ENCODE measurements around the gene AKT1S1.

AKT1S1 gene

DNA sequence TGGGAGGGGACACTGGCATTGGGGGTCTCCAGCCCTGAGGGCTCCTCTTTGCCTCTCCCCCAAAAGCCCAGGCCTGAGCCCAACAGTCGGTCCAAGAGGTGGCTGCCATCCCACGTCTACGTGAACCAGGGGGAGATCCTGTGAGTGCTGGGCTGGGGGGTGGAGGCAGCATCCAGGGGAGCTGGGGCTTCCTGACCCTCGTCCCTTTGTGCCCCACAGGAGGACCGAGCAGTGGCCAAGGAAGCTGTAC, 19.4 kb downstream of the AKT1S1 start:
- H3K9me3 Mint-ChIP-seq = no peaks in the 10 kb centered on the region
- no peaks in the 10 kb centered on the region for H3K27me3 Mint-ChIP-seq
- ATAC-seq (replicated peaks; ENCODE audit: extremely low read depth, poor library complexity, severe bottlenecking) (no peak), DNase-seq (ENCODE audit: low spot score in 2 of 2) (no peak)
- H3K4me3 Mint-ChIP-seq = no peak overlapping the region
- no peak overlapping the region for H3K27ac Mint-ChIP-seq (ENCODE audit: low read depth)
- H3K4me1 Mint-ChIP-seq = peaks cover 2% of the 10 kb centered on the region
- H3K36me3 Mint-ChIP-seq (ENCODE audit: insufficient read depth) = peaks cover 19% of the 10 kb centered on the region

DNA sequence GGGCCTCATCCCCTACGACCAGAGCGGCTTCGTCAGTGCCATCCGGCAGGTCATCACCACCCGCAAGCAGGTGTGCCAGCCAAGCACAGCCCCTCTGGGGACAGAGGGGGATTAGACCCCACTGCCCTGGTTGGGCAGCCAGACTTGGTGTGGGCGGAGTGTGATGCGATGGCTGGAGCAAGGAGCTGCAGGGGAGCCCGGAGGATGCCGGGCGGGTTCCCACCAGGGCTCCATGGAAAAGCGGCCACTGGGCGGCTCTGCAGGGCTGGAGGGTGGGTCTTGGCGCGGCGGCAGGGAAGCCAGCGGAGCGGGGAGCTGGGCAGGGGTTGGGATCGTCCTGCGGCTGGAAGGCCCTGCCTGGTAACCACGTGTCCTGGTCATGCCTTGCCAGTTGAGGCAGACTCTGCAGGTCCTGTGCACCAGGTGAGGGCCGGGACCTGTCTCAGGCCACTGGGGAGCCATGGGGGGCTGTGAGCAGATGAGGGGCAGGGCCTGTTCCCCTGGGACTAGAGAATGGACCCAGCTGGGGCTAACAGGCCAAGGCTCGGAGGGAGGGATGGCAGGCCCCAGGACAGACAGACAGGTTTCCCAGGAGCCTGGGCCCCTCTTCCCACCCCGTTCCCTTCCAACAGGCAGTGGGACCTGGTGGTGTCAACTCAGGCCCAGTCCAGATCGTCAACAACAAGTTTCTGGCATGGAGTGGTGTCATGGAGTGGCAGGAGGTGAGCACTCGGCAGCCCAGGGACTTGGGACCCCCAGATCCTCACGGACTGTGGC, 19.9 kb downstream of the AKT1S1 start:
- Mint-ChIP-seq H3K4me3 (no peak overlapping the region), H3K36me3 (ENCODE audit: insufficient read depth) (peaks cover 22% of the 10 kb centered on the region), H3K27ac (ENCODE audit: low read depth) (no peak overlapping the region), H3K27me3 (no peaks in the 10 kb centered on the region), H3K4me1 (peaks cover 7% of the 10 kb centered on the region), H3K9me3 (no peaks in the 10 kb centered on the region)
- ATAC-seq (replicated peaks; ENCODE audit: extremely low read depth, poor library complexity, severe bottlenecking) (no peak), DNase-seq (ENCODE audit: low spot score in 2 of 2) (no peak)

DNA sequence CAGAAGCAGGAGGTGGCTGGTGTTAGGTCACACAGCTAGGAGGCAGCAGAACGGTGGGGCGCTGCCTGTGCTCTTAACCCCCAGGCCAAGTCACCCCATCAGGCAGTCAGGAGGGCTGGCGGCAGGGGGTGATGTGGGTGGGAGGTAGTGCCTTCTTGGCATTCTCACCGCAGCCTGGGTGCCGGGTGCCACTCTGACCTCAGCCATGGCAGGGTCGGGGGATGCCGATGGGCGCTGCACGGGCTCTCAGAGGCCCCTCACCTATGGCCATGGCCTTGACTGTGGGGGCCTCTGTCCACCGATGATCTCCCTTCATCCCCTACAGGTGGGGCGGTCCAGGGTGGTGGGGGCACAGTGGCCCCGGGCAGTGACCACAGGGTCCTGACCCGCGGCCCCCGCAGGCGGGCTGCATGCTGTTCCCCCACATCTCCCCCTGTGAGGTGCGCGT, 20.6 kb downstream of the AKT1S1 start:
- Mint-ChIP-seq H3K4me3 (no peak overlapping the region), H3K27me3 (no peaks in the 10 kb centered on the region), H3K36me3 (ENCODE audit: insufficient read depth) (peaks cover 24% of the 10 kb centered on the region), H3K9me3 (no peaks in the 10 kb centered on the region), H3K4me1 (peaks cover 11% of the 10 kb centered on the region), H3K27ac (ENCODE audit: low read depth) (peak overlapping the region; percentile 79)
- DNase-seq (ENCODE audit: low spot score in 2 of 2) (no peak), ATAC-seq (replicated peaks; ENCODE audit: extremely low read depth, poor library complexity, severe bottlenecking) (no peak)

DNA sequence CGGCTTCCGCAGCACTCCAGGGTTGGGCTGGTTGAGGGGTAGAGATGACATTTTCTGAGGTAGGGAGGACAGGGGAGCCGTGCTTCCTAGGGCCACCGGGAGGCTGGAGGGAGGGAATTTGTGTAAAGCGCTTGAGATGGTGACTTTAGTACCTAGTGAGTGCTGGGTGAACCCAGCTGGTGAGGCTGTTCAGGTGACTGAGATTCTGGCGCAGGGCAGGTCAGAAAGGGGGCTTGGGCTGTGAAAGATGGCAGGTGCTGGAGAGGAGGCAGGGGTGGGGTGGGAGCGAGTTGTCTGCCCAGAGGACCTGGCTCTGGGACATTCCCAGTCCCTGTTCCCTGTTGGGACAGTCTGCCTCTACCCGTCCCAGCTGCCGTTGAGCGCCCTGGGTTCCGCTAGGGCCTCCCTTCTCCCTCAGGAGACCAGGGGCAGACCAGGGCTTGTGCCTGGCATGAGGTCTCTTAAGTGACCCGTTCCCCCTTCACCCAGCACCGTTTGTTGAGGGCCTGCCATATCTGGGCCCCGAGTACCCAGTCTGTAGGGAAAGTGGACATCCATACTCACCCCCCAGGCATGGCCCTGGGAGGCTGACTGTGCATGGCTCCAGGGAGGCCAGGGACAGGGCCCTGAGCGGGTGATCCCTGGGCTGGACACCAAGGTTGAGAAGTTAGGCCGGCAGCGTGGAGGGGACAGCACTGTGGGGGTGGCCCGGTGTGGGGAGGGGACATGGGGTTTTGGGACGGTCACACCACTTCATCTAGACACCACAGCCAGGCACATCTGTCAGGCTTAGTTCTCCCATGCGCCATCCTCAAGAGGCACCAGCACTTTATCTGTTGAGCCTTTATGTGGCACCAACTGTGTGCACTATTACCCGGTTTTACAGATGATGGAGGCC, 21.2 kb downstream of the AKT1S1 start:
- ATAC-seq (replicated peaks; ENCODE audit: extremely low read depth, poor library complexity, severe bottlenecking) = no peak
- DNase-seq (ENCODE audit: low spot score in 2 of 2) = no peak
- Mint-ChIP-seq H3K4me1 (peaks cover 11% of the 10 kb centered on the region), H3K27me3 (no peaks in the 10 kb centered on the region), H3K9me3 (no peaks in the 10 kb centered on the region), H3K4me3 (no peak overlapping the region), H3K36me3 (ENCODE audit: insufficient read depth) (peaks cover 22% of the 10 kb centered on the region), H3K27ac (ENCODE audit: low read depth) (peak overlapping the region; percentile 79)

DNA sequence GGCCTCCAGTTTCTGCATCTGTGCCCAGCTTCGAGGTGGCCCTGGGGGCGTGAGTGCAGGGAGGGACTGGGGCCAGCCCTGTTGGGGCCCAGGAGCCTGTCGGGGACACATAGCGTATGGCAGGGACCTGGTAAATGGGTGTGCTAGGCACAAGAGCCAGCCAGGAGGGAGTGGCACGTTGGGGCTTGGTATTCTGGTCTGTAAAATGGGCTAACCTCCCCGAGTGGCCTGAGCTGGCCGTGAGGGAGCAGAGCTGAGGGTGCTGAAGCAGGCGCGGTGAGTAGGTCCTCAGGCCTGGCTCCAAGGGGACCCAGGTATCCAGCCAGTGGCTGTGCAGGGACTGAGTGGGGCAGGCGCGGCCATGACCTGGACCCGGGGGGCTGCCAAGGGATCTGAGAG, 21.9 kb downstream of the AKT1S1 start:
- peaks cover 21% of the 10 kb centered on the region for H3K36me3 Mint-ChIP-seq (ENCODE audit: insufficient read depth)
- H3K9me3 Mint-ChIP-seq = no peaks in the 10 kb centered on the region
- H3K4me1 Mint-ChIP-seq = peaks cover 16% of the 10 kb centered on the region
- peak overlapping the region; percentile 79 for H3K27ac Mint-ChIP-seq (ENCODE audit: low read depth)
- no peak overlapping the region for H3K4me3 Mint-ChIP-seq
- DNase-seq (ENCODE audit: low spot score in 2 of 2) = no peak
- H3K27me3 Mint-ChIP-seq = no peaks in the 10 kb centered on the region
- no peak for ATAC-seq (replicated peaks; ENCODE audit: extremely low read depth, poor library complexity, severe bottlenecking)

DNA sequence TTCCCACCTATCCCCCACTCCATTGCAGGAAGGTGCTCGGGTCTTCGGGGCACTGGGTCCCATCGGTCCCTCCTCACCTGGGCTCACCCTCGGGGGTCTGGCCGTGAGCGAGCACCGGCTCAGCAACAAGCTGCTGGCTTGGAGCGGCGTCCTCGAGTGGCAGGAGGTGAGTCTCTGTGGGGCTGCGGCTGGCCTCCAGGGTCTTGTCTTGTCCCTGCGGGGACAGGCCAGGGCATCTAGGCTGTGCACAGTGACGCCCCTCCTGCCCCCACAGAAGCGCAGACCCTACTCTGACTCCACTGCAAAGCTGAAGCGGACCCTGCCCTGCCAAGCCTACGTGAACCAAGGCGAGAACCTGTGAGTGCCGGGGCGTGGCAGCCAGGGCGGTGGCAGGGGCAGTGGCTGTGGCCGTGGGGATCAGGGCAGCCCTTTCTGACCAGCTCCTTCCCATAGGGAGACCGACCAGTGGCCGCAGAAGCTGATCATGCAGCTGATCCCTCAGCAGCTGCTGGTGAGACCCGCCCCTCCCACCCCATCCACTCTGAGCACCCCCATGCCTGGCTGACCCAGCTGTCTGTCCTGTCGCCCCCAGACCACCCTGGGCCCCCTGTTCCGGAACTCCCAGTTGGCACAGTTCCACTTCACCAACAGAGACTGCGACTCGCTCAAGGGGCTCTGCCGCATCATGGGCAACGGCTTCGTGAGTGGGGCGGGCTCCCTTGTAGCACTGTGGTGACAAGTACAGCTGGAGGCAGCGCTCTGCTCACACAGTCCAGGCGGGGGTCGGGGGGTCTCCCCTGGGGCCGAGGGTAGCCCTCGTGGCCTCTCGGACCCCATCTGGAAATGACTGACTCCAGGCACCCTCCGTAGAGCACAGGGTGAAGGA, 22.5 kb downstream of the AKT1S1 start:
- Mint-ChIP-seq H3K27me3 (no peaks in the 10 kb centered on the region), H3K4me1 (peaks cover 22% of the 10 kb centered on the region), H3K4me3 (no peak overlapping the region), H3K9me3 (no peaks in the 10 kb centered on the region), H3K27ac (ENCODE audit: low read depth) (peak overlapping the region; percentile 79), H3K36me3 (ENCODE audit: insufficient read depth) (peaks cover 21% of the 10 kb centered on the region)
- DNase-seq (ENCODE audit: low spot score in 2 of 2) (no peak), ATAC-seq (replicated peaks; ENCODE audit: extremely low read depth, poor library complexity, severe bottlenecking) (no peak)

DNA sequence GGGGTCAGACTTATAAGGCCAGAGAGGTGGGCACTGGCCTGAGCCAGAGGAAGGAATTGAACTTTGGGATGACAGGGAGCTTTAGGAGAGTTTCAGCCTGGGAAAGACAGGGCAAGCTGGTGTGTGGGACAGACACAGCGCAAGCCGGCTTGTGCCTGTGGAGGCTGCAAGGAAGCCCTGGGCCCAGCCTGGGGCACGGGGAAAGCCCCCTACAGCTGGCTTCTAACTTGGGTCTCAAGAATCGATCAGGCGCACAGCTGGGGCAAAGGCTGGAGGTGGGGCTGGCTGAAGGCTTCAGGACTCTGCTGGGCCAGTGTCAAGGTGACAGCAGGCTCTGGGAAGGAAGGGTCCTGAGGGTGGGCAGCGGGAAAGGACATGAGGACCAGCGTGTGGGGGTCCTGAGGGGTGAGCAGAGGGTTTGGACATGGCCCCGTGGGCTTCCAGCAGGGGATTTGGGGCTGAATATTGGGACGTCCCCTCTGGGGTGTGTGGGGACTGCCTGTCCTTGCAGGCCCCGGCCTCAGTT, 23.2 kb downstream of the AKT1S1 start:
- ATAC-seq (replicated peaks; ENCODE audit: extremely low read depth, poor library complexity, severe bottlenecking) = no peak
- Mint-ChIP-seq H3K4me1 (peaks cover 27% of the 10 kb centered on the region), H3K4me3 (peak overlapping the region; percentile 3), H3K9me3 (peaks cover 4% of the 10 kb centered on the region), H3K27ac (ENCODE audit: low read depth) (no peak overlapping the region), H3K27me3 (no peaks in the 10 kb centered on the region), H3K36me3 (ENCODE audit: insufficient read depth) (peaks cover 21% of the 10 kb centered on the region)
- no peak for DNase-seq (ENCODE audit: low spot score in 2 of 2)

DNA sequence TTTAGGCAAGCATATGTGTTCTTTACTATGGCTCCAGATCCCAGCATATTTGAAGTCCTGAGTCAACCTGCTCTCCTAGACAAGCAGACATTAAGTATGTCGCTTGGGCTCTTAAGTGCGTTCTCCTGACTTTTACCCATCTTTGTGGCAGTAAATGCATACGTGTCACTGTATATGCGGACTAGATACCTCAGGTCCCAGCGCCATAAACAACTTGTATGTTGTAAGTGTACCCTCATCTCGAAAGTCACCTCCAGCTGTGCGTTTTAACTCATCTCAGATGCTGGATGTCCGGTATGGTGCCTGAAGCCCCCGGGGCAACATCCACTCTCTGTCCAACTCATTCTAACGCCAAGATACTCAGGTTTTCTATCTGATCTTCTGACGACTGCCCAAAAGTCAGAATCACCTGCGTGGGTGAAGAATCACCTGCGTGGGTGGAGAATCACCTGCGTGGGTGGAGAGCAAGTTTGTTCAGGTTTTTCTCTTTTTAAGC, 24.5 kb downstream of the AKT1S1 start:
- DNase-seq (ENCODE audit: low spot score in 2 of 2) = no peak
- Mint-ChIP-seq H3K4me1 (peaks cover 38% of the 10 kb centered on the region), H3K36me3 (ENCODE audit: insufficient read depth) (peaks cover 16% of the 10 kb centered on the region), H3K27ac (ENCODE audit: low read depth) (peak overlapping the region; percentile 69), H3K9me3 (peaks cover 5% of the 10 kb centered on the region), H3K4me3 (peak overlapping the region; percentile 85), H3K27me3 (no peaks in the 10 kb centered on the region)
- ATAC-seq (replicated peaks; ENCODE audit: extremely low read depth, poor library complexity, severe bottlenecking) = no peak

DNA sequence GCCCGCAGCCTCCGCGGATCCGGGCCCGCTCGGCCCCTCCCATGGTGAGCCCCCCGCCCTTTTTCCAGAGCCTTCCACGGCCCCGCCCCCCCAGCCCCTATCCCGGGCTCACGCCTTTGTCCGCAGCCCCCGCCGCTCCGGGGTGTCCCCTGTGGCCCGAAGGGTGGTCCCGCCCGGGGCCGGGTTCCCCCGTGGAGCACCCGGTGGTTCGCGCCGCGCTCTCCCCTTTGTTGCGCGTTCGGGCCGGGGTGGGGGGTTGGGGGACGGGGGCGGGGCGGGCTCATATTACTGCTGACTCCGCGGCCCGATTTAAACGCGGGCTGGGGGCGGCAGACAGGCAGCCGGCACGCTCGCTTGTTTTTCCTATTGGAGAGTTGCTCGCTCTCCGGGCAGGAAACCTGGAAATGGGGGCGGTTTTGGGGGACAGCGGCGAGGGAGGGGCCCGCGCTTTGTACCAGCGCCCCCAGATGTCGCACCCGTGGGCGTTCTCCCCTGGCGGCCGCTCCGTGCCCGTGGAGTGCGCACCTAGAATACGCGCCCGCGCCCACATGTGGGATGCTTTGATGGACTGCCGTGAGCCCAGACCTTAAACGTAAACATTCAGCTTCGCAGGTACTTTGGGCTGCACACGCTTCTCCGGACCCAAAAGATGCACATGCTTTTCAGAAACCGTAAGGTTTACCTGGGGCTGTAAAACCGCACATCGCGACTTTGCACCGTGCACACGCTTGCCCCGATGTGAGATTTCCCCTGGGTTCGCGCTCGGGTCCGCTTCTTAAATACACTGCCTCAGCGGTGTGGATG, 25.5 kb downstream of the AKT1S1 start:
- DNase-seq (ENCODE audit: low spot score in 2 of 2) (no peak), ATAC-seq (replicated peaks; ENCODE audit: extremely low read depth, poor library complexity, severe bottlenecking) (no peak)
- H3K4me1 Mint-ChIP-seq = peaks cover 38% of the 10 kb centered on the region
- H3K36me3 Mint-ChIP-seq (ENCODE audit: insufficient read depth) = peaks cover 17% of the 10 kb centered on the region
- H3K27me3 Mint-ChIP-seq = no peaks in the 10 kb centered on the region
- peaks cover 5% of the 10 kb centered on the region for H3K9me3 Mint-ChIP-seq
- peak overlapping the region; percentile 85 for H3K4me3 Mint-ChIP-seq
- H3K27ac Mint-ChIP-seq (ENCODE audit: low read depth) = peak overlapping the region; percentile 69

DNA sequence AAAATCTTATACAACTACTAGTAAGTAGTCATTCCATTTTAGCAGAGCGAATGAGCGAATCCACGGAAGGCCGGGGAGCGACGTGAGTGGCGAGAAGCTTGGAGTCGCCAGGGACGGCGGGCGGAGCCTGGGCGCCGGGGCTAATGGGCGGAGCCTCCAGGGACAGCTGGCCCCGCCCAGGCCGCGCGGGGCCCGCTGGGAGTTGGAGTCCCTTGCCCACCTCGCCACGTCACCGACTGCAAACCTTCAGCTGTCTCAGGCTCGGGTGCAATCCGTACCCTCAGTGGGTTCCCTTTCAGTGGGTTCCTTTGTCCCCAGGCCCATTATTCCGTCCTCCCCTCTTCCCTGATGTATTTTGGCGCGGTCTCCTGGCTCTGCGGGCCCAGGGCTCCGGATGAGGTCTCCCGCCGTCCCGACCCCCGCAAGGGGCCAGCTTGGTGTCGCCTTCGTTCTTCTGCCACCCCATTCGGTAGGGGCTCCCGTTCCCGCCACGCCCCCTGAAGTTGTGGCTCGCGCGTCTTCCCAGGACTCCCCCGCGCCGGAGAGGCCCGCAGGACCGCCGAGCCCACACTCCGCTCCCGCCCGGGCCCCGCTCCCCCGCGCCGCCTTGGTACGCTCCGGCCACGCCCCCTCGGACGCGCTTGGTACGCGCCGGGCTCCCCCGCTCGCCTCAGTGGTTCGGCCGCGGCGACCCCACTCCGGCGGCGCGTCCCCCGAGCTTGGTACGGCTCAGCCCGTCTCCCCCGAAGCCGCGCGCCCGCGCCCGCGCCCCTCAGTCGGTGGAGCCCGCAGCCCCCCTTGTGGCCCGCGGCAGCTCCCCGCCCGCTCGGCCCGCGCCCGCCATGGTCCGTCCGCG, 26.4 kb downstream of the AKT1S1 start, which contains the start of gene PTOV1:
Gene PTOV1, plus strand, starts transcription at position 673 of the 856 bp plus-strand sequence.
- DNase-seq (ENCODE audit: low spot score in 2 of 2) = peak; percentile 78 to 86
- Mint-ChIP-seq H3K27me3 (no peaks in the 10 kb centered on the region), H3K4me3 (peak within 1 kb of the TSS; percentile 85), H3K4me1 (peaks cover 38% of the 10 kb centered on the region), H3K36me3 (ENCODE audit: insufficient read depth) (peaks cover 14% of the 10 kb centered on the region), H3K9me3 (peaks cover 5% of the 10 kb centered on the region), H3K27ac (ENCODE audit: low read depth) (peak within 1 kb of the TSS; percentile 74)
- ATAC-seq (replicated peaks; ENCODE audit: extremely low read depth, poor library complexity, severe bottlenecking) = peak; percentile 89

DNA sequence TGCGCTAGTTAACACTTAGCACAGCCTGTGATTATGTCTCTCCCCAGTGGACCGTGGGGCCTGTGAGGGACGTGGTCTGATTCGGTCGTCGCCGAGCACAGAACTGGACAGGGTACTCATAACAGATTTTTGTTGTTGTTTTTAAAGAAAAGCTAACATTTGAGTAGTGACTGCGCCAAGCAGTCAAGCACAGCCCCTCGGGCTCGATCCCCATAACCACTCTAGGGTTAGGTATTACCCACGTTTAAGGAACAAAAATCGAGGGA, 27.0 kb downstream of the AKT1S1 start:
- no peaks in the 10 kb centered on the region for H3K27me3 Mint-ChIP-seq
- ATAC-seq (replicated peaks; ENCODE audit: extremely low read depth, poor library complexity, severe bottlenecking) = no peak
- peaks cover 5% of the 10 kb centered on the region for H3K9me3 Mint-ChIP-seq
- H3K36me3 Mint-ChIP-seq (ENCODE audit: insufficient read depth) = peaks cover 11% of the 10 kb centered on the region
- H3K4me3 Mint-ChIP-seq = peak overlapping the region; percentile 85
- peaks cover 38% of the 10 kb centered on the region for H3K4me1 Mint-ChIP-seq
- DNase-seq (ENCODE audit: low spot score in 2 of 2) = no peak
- peak overlapping the region; percentile 74 for H3K27ac Mint-ChIP-seq (ENCODE audit: low read depth)

All from central memory CD8-positive, alpha-beta T cell (primary cell).